Neuronal stem cell (in vitro differentiated cells): ENCODE measurements around the gene C2CD3. TPM values are rescaled to one million over a fixed set of nuclear protein-coding genes. Genes with fewer than 3 reads are reported as not detected.

Source experiments
- DNase-seq: peaks from one replicate; pipeline ENCODE4 v3.0.0-alpha.2; 2013; ENCODE audit warnings: low spot score
- H2AFZ ChIP-seq: one replicate; pipeline ENCODE4 v1.6.1; 2013; ENCODE audit warnings: mild to moderate bottlenecking, low read length, inconsistent platforms
- H2AK5ac ChIP-seq: 2 replicates; pipeline ENCODE4 v1.6.1; 2013; ENCODE audit warnings: low read depth, mild to moderate bottlenecking, inconsistent platforms, low read length, moderate library complexity, mixed read lengths
- H2BK120ac ChIP-seq: 2 replicates; pipeline ENCODE4 v1.6.1; 2013; ENCODE audit warnings: low read depth, mild to moderate bottlenecking, inconsistent platforms, low read length, moderate library complexity, mixed read lengths
- H2BK12ac ChIP-seq: one replicate; pipeline ENCODE4 v1.6.1; 2013; ENCODE audit warnings: low read length, inconsistent platforms
- H2BK15ac ChIP-seq: 2 replicates; pipeline ENCODE4 v1.6.1; 2013; ENCODE audit warnings: mild to moderate bottlenecking, low read length, inconsistent platforms, mixed read lengths
- H2BK5ac ChIP-seq: one replicate; pipeline ENCODE4 v1.6.1; 2013; ENCODE audit warnings: inconsistent platforms, mild to moderate bottlenecking, low read length, moderate library complexity
- H3K14ac ChIP-seq: one replicate; pipeline ENCODE4 v1.6.1; 2013; ENCODE audit warnings: low read length, inconsistent platforms
- H3K18ac ChIP-seq: 2 replicates; pipeline ENCODE4 v1.6.1; 2013; ENCODE audit warnings: low read length, inconsistent platforms
- H3K23ac ChIP-seq: 2 replicates; pipeline ENCODE4 v1.6.1; 2013; ENCODE audit warnings: low read depth, mild to moderate bottlenecking, mixed read lengths, low read length, inconsistent platforms; ENCODE audit not compliant: poor library complexity
- H3K27ac ChIP-seq: replicated peaks from 3 replicates; pipeline ENCODE4 v1.5.1; 2013; ENCODE audit warnings: low read length, inconsistent platforms
- H3K27me3 ChIP-seq, 3 experiments: 2 replicates each; pipeline ENCODE4 v1.6.1; 2013; ENCODE audit warnings: low read length in 3 of 3, mild to moderate bottlenecking in 2 of 3, inconsistent platforms in 1 of 3, low read depth in 1 of 3, mixed read lengths in 1 of 3, moderate library complexity in 1 of 3; ENCODE audit not compliant: control insufficient read depth in 3 of 3, insufficient read depth in 3 of 3
- H3K36me3 ChIP-seq, 2 donors: replicated peaks in 1 of 2; 2 replicates each; pipeline ENCODE4 v1.6.1; 2013; ENCODE audit warnings: low read length in 2 of 2; ENCODE audit not compliant: control insufficient read depth in 2 of 2, insufficient read depth in 2 of 2
- H3K4ac ChIP-seq: 2 replicates; pipeline ENCODE4 v1.6.1; 2013; ENCODE audit warnings: inconsistent platforms, mild to moderate bottlenecking, low read length, moderate library complexity
- H3K4me1 ChIP-seq, 2 donors: 1 replicate in 1 of 2; 2 replicates in 1 of 2; pipeline ENCODE4 v1.6.1; 2013; ENCODE audit warnings: low read length in 2 of 2, low read depth in 1 of 2; ENCODE audit not compliant: control insufficient read depth in 2 of 2, insufficient read depth in 1 of 2
- H3K4me2 ChIP-seq: one replicate; pipeline ENCODE4 v1.6.1; 2013; ENCODE audit warnings: mild to moderate bottlenecking, low read length, inconsistent platforms; ENCODE audit not compliant: insufficient read depth, poor library complexity, severe bottlenecking
- H3K4me3 ChIP-seq, 2 donors: 2 replicates each; pipeline ENCODE4 v1.5.1; 2013; ENCODE audit warnings: low read length in 2 of 2, mild to moderate bottlenecking in 2 of 2, inconsistent platforms in 1 of 2, moderate library complexity in 1 of 2
- H3K79me1 ChIP-seq: one replicate; pipeline ENCODE4 v1.6.1; 2013; ENCODE audit warnings: low read depth, mild to moderate bottlenecking, inconsistent platforms, low read length, moderate library complexity
- H3K9ac ChIP-seq: one replicate; pipeline ENCODE4 v1.6.1; 2013; ENCODE audit warnings: mild to moderate bottlenecking, low read depth, low read length, inconsistent platforms; ENCODE audit not compliant: poor library complexity
- H3K9me3 ChIP-seq, 2 donors: replicated peaks in 1 of 2; 2 replicates each; pipeline versions ENCODE3 to v1.6.1; 2013; ENCODE audit warnings: low read length in 2 of 2, mild to moderate bottlenecking in 2 of 2, inconsistent platforms in 1 of 2, low read depth in 1 of 2, mixed read lengths in 1 of 2, moderate library complexity in 1 of 2; ENCODE audit not compliant: control insufficient read depth in 2 of 2, insufficient read depth in 1 of 2
- H4K8ac ChIP-seq: one replicate; pipeline ENCODE4 v1.6.1; 2013; ENCODE audit warnings: low read depth, mild to moderate bottlenecking, inconsistent platforms, low read length, moderate library complexity
- H4K91ac ChIP-seq: one replicate; pipeline ENCODE4 v1.6.1; 2013; ENCODE audit warnings: low read length, low read depth, mild to moderate bottlenecking, inconsistent platforms; ENCODE audit not compliant: poor library complexity
- WGBS, 2 donors: extraction: QIAGEN DNeasy Blood & Tissue Kit; methylation state at CpG; one replicate each; pipeline ENCODE4 v1.1.7; 2013; ENCODE audit warnings: missing lambda C conversion rate in 2 of 2, mixed read lengths in 1 of 2; ENCODE audit not compliant: insufficient read length in 2 of 2, insufficient replicate concordance in 1 of 2; ENCODE audit errors: extremely low coverage in 2 of 2; 5-methylcytosine and 5-hydroxymethylcytosine counted together
- polyA plus RNA-seq, 2 experiments: library from polyadenylated mRNA; stranded (reverse); fragments of 200-250 nt; gene quantifications; one replicate each; pipeline ENCODE4 v1.2.3, GENCODE V29; 2013

Gene C2CD3, protein sequence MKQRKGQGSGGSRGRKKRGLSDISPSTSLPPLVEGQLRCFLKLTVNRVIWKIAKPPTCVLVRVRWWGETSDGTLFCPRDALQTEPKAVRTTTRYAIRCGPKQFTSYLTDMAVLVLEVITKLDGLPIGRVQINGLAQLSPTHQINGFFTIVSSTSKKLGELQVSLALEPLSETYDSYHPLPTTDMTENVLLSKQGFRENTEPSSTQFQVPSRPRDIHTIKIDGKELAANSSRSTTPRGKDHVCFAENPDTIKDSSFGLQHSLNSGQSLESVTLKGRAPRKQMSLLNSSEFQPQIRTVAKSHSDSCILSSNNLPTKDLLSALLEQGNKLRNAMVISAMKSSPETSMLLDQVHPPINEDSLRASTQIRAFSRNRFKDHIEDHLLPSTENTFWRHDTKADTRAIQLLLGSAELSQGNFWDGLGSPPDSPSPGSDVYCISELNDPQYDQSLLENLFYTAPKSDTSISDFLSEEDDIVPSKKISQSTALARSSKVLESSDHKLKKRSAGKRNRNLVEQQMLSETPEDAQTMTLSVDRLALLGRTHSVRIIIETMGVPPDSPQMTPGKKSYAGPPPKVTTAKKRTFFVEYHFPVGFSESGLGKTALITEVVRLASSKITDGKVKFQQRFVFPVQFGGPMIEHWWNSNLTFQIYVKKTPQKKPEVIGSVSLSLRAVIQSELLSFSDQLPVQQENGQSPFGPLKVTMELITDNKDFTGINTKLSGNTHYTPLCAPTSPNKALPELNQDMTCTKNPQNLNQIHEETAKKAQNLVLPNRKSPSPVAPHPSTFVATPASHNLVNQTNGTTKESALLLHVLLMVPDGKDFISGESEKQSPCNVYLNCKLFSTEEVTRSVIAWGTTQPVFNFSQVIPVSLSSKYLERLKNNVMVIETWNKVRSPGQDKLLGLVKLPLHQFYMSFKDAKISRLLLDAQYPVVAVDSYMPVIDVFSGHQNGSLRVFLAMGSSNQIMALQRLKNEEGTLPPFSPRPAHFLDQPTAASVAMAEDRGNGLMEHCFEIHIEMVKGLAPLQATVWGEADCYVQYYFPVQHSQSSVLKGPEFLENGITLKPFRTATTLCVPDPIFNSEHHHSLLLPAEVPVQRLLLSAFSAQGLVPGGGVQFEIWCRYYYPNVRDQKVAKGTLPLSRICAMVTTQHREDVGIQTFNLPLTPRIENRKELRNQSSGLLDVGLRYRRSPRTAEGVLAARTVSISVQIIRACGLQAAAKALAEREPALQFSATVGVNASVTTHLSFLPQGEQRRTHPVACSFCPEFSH (N-terminal part only)
- polyA plus RNA-seq (2013, experiment 1 of 2) = 12.3 TPM
- 11.5 TPM for polyA plus RNA-seq (2013, experiment 2 of 2)

DNA sequence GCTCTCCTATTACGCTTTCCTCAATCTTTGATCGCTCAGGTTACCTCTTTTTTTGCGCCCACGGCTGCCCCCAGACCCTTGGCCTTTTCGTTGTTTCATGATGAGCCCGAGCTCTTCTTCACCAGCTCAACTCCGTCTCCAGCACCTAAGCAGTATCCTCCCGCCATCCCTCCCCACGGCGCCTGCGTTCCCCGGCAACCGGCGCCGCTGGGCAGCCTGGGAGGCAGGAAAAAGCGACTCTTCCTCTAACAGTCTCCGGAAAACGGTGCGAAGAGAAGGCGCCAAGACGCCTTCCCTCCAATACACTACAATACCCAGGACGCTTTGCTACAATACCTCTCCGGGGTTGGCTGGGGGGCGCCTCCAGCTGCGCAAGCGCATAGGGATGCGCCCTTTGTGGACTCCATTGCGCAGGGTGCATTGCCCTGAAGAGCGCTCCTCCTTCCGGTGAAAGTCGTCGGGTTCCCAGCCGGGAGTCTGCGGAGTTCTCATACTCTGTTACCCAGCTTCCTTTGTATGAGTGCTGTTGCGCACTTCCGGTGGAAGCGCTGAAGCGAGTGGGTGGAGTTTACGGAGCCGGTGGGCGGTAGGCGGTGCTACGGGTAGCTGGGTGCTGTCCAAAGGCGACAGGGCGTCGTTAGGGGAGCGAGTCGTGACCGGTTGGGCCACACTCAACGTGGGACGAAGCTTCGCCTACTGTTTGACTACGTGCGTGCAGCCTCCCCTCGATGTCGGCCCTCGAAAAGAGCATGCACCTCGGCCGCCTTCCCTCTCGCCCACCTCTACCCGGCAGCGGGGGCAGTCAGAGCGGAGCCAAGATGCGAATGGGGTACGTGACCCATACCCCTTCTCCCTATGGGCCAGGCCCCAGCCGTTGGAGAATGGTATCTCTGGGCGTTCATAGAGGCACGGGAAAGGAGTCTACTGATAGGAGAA lies at the start of gene C2CD3, which contains the start of gene PPME1:
Gene C2CD3, minus strand, starts transcription at position 309 of the 936 bp plus-strand sequence. Its CDS starts 210 bp downstream, at position 99.
Gene PPME1, plus strand, starts transcription at position 596 of the 936 bp plus-strand sequence. Its CDS starts 133 bp downstream, at position 729.
- peak within 1 kb of the TSS; percentile 98 for H3K14ac ChIP-seq

DNA sequence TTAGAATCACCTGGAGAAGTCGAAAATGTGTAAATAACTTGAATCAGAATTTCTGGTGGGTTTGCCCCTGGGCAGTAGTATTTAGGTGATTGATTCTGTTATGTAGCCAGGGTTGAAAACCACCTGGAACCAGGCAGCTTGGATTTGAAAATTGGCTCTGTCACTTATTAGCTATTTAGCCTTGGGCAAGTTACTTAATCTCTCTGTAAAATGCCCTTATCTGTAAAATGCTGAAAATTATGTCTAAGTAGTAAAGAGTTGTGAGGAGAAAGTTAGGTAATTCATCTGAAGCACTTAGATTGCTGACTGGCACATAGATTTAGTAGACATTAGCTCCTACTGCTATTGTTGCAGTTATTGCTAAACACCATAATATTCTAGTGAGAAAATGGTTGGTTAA lies 49.6 kb upstream of the C2CD3 start:
- Histone ChIP-seq H2BK120ac (no peak overlapping the region), H3K9ac (no peak overlapping the region), H3K9me3 (peaks cover 0 to 4% of the 10 kb centered on the region in 2 donors), H3K18ac (no peak overlapping the region), H3K4me3 (no peak overlapping the region), H4K91ac (no peak overlapping the region), H3K27me3 (no peaks in the 10 kb centered on the region), H3K36me3 (peaks cover 0 to 25% of the 10 kb centered on the region in 2 donors), H3K23ac (no peak overlapping the region), H2AFZ (no peak overlapping the region), H2AK5ac (no peak overlapping the region), H3K79me1 (no peaks in the 10 kb centered on the region), H3K4ac (no peak overlapping the region), H3K4me2 (no peak overlapping the region), H2BK15ac (no peak overlapping the region), H4K8ac (no peak overlapping the region), H2BK5ac (no peak overlapping the region), H3K4me1 (no peaks in the 10 kb centered on the region), H2BK12ac (no peak overlapping the region), H3K14ac (no peak overlapping the region), H3K27ac (no peak overlapping the region)
- no peak for DNase-seq
- WGBS, 2 donors = no CpG with 5 or more reads among the region's 1 CpG

More for the DNA sequence above, at the start of gene C2CD3, which contains the start of gene PPME1:
- H2BK12ac ChIP-seq = no peak within 1 kb of the TSS
- peak within 1 kb of the TSS; percentile 93 to 94 for H3K4me3 ChIP-seq
- peaks cover 4 to 7% of the 10 kb centered on the region in 2 donors for H3K4me1 ChIP-seq
- peaks cover 3% of the 10 kb centered on the region for H3K79me1 ChIP-seq
- no peak within 1 kb of the TSS for H2AK5ac ChIP-seq
- no peak within 1 kb of the TSS for H3K4ac ChIP-seq
- H2BK15ac ChIP-seq = peak within 1 kb of the TSS; percentile 93
- H4K91ac ChIP-seq = no peak within 1 kb of the TSS
- H3K9me3 ChIP-seq = no peaks in the 10 kb centered on the region
- H3K9ac ChIP-seq = peak within 1 kb of the TSS; percentile 98
- peak within 1 kb of the TSS; percentile 86 for H3K27ac ChIP-seq
- peak within 1 kb of the TSS; percentile 45 for H3K23ac ChIP-seq
- peak within 1 kb of the TSS; percentile 95 for H2AFZ ChIP-seq
- WGBS, 2 donors = no CpG with 5 or more reads among the region's 68 CpGs
- H2BK5ac ChIP-seq = peak within 1 kb of the TSS; percentile 87
- DNase-seq = peak; percentile 99
- no peak within 1 kb of the TSS for H4K8ac ChIP-seq
- peaks cover 6 to 47% of the 10 kb centered on the region in 2 donors for H3K36me3 ChIP-seq
- H3K27me3 ChIP-seq = peaks cover 0 to 2% (median 0%) of the 10 kb centered on the region in 3 experiments
- no peak within 1 kb of the TSS for H2BK120ac ChIP-seq
- H3K18ac ChIP-seq = peak within 1 kb of the TSS; percentile 98
- H3K4me2 ChIP-seq = peak within 1 kb of the TSS; percentile 63

DNA sequence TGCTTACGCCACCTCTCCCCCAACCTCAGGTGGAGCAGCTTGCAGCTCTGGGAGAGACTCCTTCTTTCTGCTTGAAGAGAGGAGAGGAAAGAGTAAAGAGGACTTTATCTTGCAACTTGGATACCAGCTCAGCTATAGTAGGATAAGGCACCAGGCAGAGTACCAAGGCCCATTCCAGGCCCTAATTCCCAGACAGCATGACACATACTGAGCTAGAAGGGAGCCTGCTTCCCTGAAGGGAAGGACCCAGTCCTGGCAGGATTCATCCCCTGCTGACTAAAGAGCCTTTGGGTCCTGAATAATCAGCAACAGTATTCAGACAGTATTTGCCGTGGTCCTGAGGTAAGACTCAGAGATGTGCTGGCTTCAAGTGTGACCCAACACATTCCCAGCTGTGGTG lies 41.7 kb upstream of the C2CD3 start:
- H2BK12ac ChIP-seq = no peak overlapping the region
- no peak overlapping the region for H2BK120ac ChIP-seq
- H3K18ac ChIP-seq = no peak overlapping the region
- H2BK5ac ChIP-seq = no peak overlapping the region
- no peaks in the 10 kb centered on the region for H3K4me1 ChIP-seq
- H2AK5ac ChIP-seq = no peak overlapping the region
- no peak overlapping the region for H3K4me2 ChIP-seq
- H3K4me3 ChIP-seq = no peak overlapping the region
- DNase-seq = no peak
- no peak overlapping the region for H4K8ac ChIP-seq
- H3K27ac ChIP-seq = no peak overlapping the region
- no peak overlapping the region for H2AFZ ChIP-seq
- no CpG with 5 or more reads among the region's 2 CpGs for WGBS, 2 donors
- no peak overlapping the region for H3K4ac ChIP-seq
- no peak overlapping the region for H3K9ac ChIP-seq
- H3K23ac ChIP-seq = no peak overlapping the region
- no peak overlapping the region for H4K91ac ChIP-seq
- peaks cover 0 to 19% of the 10 kb centered on the region in 2 donors for H3K9me3 ChIP-seq
- H3K14ac ChIP-seq = no peak overlapping the region
- H3K36me3 ChIP-seq = peaks cover 0 to 84% of the 10 kb centered on the region in 2 donors
- H3K27me3 ChIP-seq = no peaks in the 10 kb centered on the region
- H3K79me1 ChIP-seq = no peaks in the 10 kb centered on the region
- no peak overlapping the region for H2BK15ac ChIP-seq
